ENCODE results near the gene RPE65. TPM values are rescaled to one million over a fixed set of nuclear protein-coding genes. Genes with fewer than 3 reads are reported as not detected.
A peak's percentile ranks its signal among the peaks of the same experiment; 100 is the strongest.

RPE65 gene
- polyA plus RNA-seq, 3 donors, result not detected

GRCh38 chr1:68429233-68429808, 20.4 kb downstream of the RPE65 start:
- Histone ChIP-seq H3K9me3 (replicated peaks in 1 of 2; ENCODE audit: control insufficient read depth in 1 of 2, insufficient read depth in 1 of 2, low read length in 2 of 2) (no peaks in the 10 kb centered on the region), H3K9ac (ENCODE audit: insufficient read depth, low read length, poor library complexity, severe bottlenecking) (no peak overlapping the region), H3K36me3 (replicated peaks in 1 of 2; ENCODE audit: control insufficient read depth in 1 of 2, insufficient read depth in 2 of 2, low read length in 2 of 2) (no peaks in the 10 kb centered on the region), H3K27ac (ENCODE audit: low read depth in 1 of 2, low read length in 2 of 2) (peak overlapping the region; percentile 60 to 73), H3K4me3 (replicated peaks in 1 of 3; ENCODE audit: low read depth in 2 of 3, low read length in 3 of 3) (peak overlapping the region in 1 of 3 experiments; percentile 41), H3K4me1 (ENCODE audit: control insufficient read depth in 1 of 2, insufficient read depth in 2 of 2, low read length in 2 of 2) (peaks cover 28% of the 10 kb centered on the region in 2 donors), H3K79me2 (ENCODE audit: insufficient read depth, low read length) (no peaks in the 10 kb centered on the region), H4K20me1 (ENCODE audit: insufficient read depth, low read length) (no peaks in the 10 kb centered on the region), H2AFZ (ENCODE audit: insufficient read depth, low read depth, low read length, poor library complexity, severe bottlenecking) (no peak overlapping the region), H3K27me3 (ENCODE audit: control insufficient read depth in 2 of 2, insufficient read depth in 2 of 2, low read length in 2 of 2) (no peaks in the 10 kb centered on the region), H3K4me2 (replicated peaks; ENCODE audit: extremely low read depth, low read length, poor library complexity, severe bottlenecking) (peak overlapping the region; percentile 54)
- WGBS (ENCODE audit: insufficient coverage), result 0% methylated on average over 1 of the region's 4 CpGs
- TF ChIP-seq CTCF (IDR thresholded peaks at IDR 0.05), result no peak
- Mint-ChIP-seq H3K4me1 (peaks cover 22% of the 10 kb centered on the region), H3K27me3 (ENCODE audit: low read depth in 3 of 3) (no peaks in the 10 kb centered on the region), H3K27ac (peak overlapping the region; percentile 78 to 95 (median 85)), H3K36me3 (no peaks in the 10 kb centered on the region), H3K4me3 (peak overlapping the region in 1 of 2 donors; percentile 35), H3K9me3 (no peaks in the 10 kb centered on the region)
- intact Hi-C loops (cut with micrococcal nuclease), result no loop called here
- DNase-seq, result peak; percentile 46 to 88 (median 70)

GRCh38 chr1:68426594-68426993, 23.2 kb downstream of the RPE65 start:
- no peak overlapping the region for H3K27ac Mint-ChIP-seq
- no peaks in the 10 kb centered on the region for H3K79me2 ChIP-seq (ENCODE audit: insufficient read depth, low read length)
- no peaks in the 10 kb centered on the region for H3K36me3 ChIP-seq (replicated peaks in 1 of 2; ENCODE audit: control insufficient read depth in 1 of 2, insufficient read depth in 2 of 2, low read length in 2 of 2)
- peaks cover 0 to 4% (median 3%) of the 10 kb centered on the region in 7 donors for H3K9me3 Mint-ChIP-seq
- H3K4me3 Mint-ChIP-seq, result no peak overlapping the region
- H3K36me3 Mint-ChIP-seq, result no peaks in the 10 kb centered on the region
- no peak overlapping the region for H2AFZ ChIP-seq (ENCODE audit: insufficient read depth, low read depth, low read length, poor library complexity, severe bottlenecking)
- H3K9ac ChIP-seq (ENCODE audit: insufficient read depth, low read length, poor library complexity, severe bottlenecking), result no peak overlapping the region
- intact Hi-C loops (cut with micrococcal nuclease), result no loop called here
- no peaks in the 10 kb centered on the region for H3K9me3 ChIP-seq (replicated peaks in 1 of 2; ENCODE audit: control insufficient read depth in 1 of 2, insufficient read depth in 1 of 2, low read length in 2 of 2)
- peaks cover 21 to 28% of the 10 kb centered on the region in 2 donors for H3K4me1 ChIP-seq (ENCODE audit: control insufficient read depth in 1 of 2, insufficient read depth in 2 of 2, low read length in 2 of 2)
- no peaks in the 10 kb centered on the region for H4K20me1 ChIP-seq (ENCODE audit: insufficient read depth, low read length)
- no peaks in the 10 kb centered on the region for H3K27me3 Mint-ChIP-seq (ENCODE audit: low read depth in 3 of 3)
- no peak overlapping the region for H3K4me3 ChIP-seq (replicated peaks in 1 of 3; ENCODE audit: low read depth in 2 of 3, low read length in 3 of 3)
- no peak overlapping the region for H3K4me2 ChIP-seq (replicated peaks; ENCODE audit: extremely low read depth, low read length, poor library complexity, severe bottlenecking)
- WGBS (ENCODE audit: insufficient coverage), result no CpG with 5 or more reads among the region's 2 CpGs
- no peak for TF ChIP-seq CTCF (IDR thresholded peaks at IDR 0.05)
- peaks cover 22% of the 10 kb centered on the region for H3K4me1 Mint-ChIP-seq
- H3K27me3 ChIP-seq (ENCODE audit: control insufficient read depth in 2 of 2, insufficient read depth in 2 of 2, low read length in 2 of 2), result no peaks in the 10 kb centered on the region
- H3K27ac ChIP-seq (ENCODE audit: low read depth in 1 of 2, low read length in 2 of 2), result no peak overlapping the region
- no peak for DNase-seq
